K562 (cell line): Measurements from ENCODE around the gene CYTH4. TPM values are rescaled to one million over a fixed set of nuclear protein-coding genes. Genes with fewer than 3 reads are reported as not detected.

Experiments
- ATF2 ChIP-seq: sonication (generic); formaldehyde crosslinking; IDR thresholded peaks from 2 replicates; pipeline ENCODE4 v1.8.1; 2022; ENCODE audit warnings: missing genetic modification reagents
- CBX8 ChIP-seq: fragments of 200-600 bp; sonication (generic); IDR thresholded peaks from 2 replicates; pipeline ENCODE4 v1.6.1; 2012; ENCODE audit warnings: borderline replicate concordance, mixed run types, low read depth, mild to moderate bottlenecking, moderate library complexity, mixed read lengths, low read length, control low read depth, inconsistent platforms; ENCODE audit not compliant: poor library complexity, severe bottlenecking; ENCODE audit errors: extremely low read depth
- CC2D1A ChIP-seq: fragments of 450-650 bp; IDR thresholded peaks from 2 replicates; pipeline ENCODE4 v1.6.1; 2017; ENCODE audit warnings: mild to moderate bottlenecking
- CHAMP1 ChIP-seq: fragments of 450-650 bp; IDR thresholded peaks from 2 replicates; pipeline ENCODE4 v1.6.1; 2016; ENCODE audit warnings: mild to moderate bottlenecking
- GMEB1 ChIP-seq: fragments of 250-450 bp; sonication (Bioruptor Pico); IDR thresholded peaks from 2 replicates; pipeline ENCODE4 v1.4.0; 2020; ENCODE audit warnings: mild to moderate bottlenecking
- HCFC1 ChIP-seq: IDR thresholded peaks from 2 replicates; pipeline ENCODE4 v1.6.1; 2012; ENCODE audit warnings: low read depth, low read length, improper control_type of control experiment
- HMG20B ChIP-seq: fragments of 250-450 bp; sonication (Bioruptor Pico); IDR thresholded peaks from 2 replicates; pipeline ENCODE4 v1.5.0; 2021; ENCODE audit warnings: mild to moderate bottlenecking
- HMGN3 ChIP-seq: IDR thresholded peaks from 2 replicates; pipeline ENCODE4 v1.6.1; 2011; ENCODE audit warnings: borderline replicate concordance, low read depth, mild to moderate bottlenecking, mixed read lengths, low read length; ENCODE audit not compliant: insufficient read length; ENCODE audit errors: extremely low read depth
- HNRNPUL1 ChIP-seq: fragments of 200-400 bp; formaldehyde crosslinking; IDR thresholded peaks from 2 replicates; pipeline ENCODE4 v1.6.1; 2017; ENCODE audit warnings: low read length
- HSF4 ChIP-seq: fragments of 250-450 bp; sonication (Bioruptor Pico); IDR thresholded peaks from 2 replicates; pipeline ENCODE4 v2.1.2; 2022; ENCODE audit warnings: mild to moderate bottlenecking, moderate library complexity, borderline replicate concordance
- IRF1 ChIP-seq: sonication (generic); formaldehyde crosslinking; IDR thresholded peaks from 2 replicates; pipeline ENCODE4 v1.8.0; 2022; ENCODE audit warnings: missing genetic modification reagents, mild to moderate bottlenecking, borderline replicate concordance
- JUNB ChIP-seq: fragments of 450-650 bp; formaldehyde crosslinking; conservative IDR thresholded peaks from 2 replicates; pipeline ENCODE4 v1.4.0; 2020; ENCODE audit warnings: mild to moderate bottlenecking
- JUND ChIP-seq, 2 experiments: IDR thresholded peaks; 2 replicates in 1 of 2; 3 replicates in 1 of 2; pipeline ENCODE4 v1.6.1; 2011; ENCODE audit warnings: borderline replicate concordance in 2 of 2, low read depth in 2 of 2, low read length in 2 of 2, improper control_type of control experiment in 1 of 2, missing biosample characterization in 1 of 2, missing genetic modification characterization in 1 of 2, missing genetic modification reagents in 1 of 2
- KAT7 ChIP-seq: sonication (generic); formaldehyde crosslinking; IDR thresholded peaks from 2 replicates; pipeline ENCODE4 v1.8.0; 2022; ENCODE audit warnings: missing genetic modification reagents, mild to moderate bottlenecking, borderline replicate concordance
- LCOR ChIP-seq: sonication (generic); formaldehyde crosslinking; IDR thresholded peaks from 2 replicates; pipeline ENCODE4 v1.8.0; 2022; ENCODE audit warnings: mild to moderate bottlenecking, missing genetic modification reagents
- NR2F6 ChIP-seq: fragments of 450-650 bp; formaldehyde crosslinking; IDR thresholded peaks from 2 replicates; pipeline ENCODE4 v1.4.0; 2020; ENCODE audit warnings: mild to moderate bottlenecking
- RFX7 ChIP-seq: fragments of 250-450 bp; sonication (Bioruptor Pico); IDR thresholded peaks from 2 replicates; pipeline ENCODE4 v1.5.1; 2021; ENCODE audit warnings: mild to moderate bottlenecking
- RHOXF2B ChIP-seq: fragments of 250-450 bp; sonication (Bioruptor Pico); conservative IDR thresholded peaks from 2 replicates; pipeline ENCODE4 v1.5.1; 2021
- SMARCE1 ChIP-seq: fragments of 450-650 bp; IDR thresholded peaks from 2 replicates; pipeline ENCODE4 v1.7.1; 2016; ENCODE audit warnings: mild to moderate bottlenecking
- ZNF217 ChIP-seq: sonication (generic); formaldehyde crosslinking; IDR thresholded peaks from 2 replicates; pipeline ENCODE4 v1.8.0; 2022; ENCODE audit warnings: mild to moderate bottlenecking, missing genetic modification reagents
- ZNF354B ChIP-seq: fragments of 250-450 bp; sonication (Bioruptor Pico); IDR thresholded peaks from 2 replicates; pipeline ENCODE4 v1.4.0; 2020
- ZNF507 ChIP-seq: conservative IDR thresholded peaks from 2 replicates; pipeline ENCODE4 v1.6.1; 2017; ENCODE audit warnings: missing genetic modification characterization, missing compliant biosample characterization
- ZNF586 ChIP-seq: fragments of 450-650 bp; formaldehyde crosslinking; conservative IDR thresholded peaks from 2 replicates; pipeline ENCODE4 v1.4.0; 2020; ENCODE audit warnings: mild to moderate bottlenecking, moderate library complexity
- polyA plus RNA-seq, 8 experiments: library from polyadenylated mRNA; depleted of rRNA in 4 of 8; stranded (reverse) in 5 of 8; unstranded in 3 of 8; fragments of >200 nt; fragmentation: Nextera tagmentation in 2 of 8; fragmentation: Illumina TruSeq in 1 of 8; extraction: Ambion mirVana in 2 of 8; extraction: Trizol in 1 of 8; gene quantifications; 2 replicates each; pipeline versions ENCODE4 v1.2.1 to v1.2.3, GENCODE V29; 2011 to 2014; ENCODE audit warnings: inconsistent platforms in 1 of 8, missing spikeins in 1 of 8
- total RNA-seq, 7 experiments: library from RNA; depleted of rRNA in 6 of 7; stranded (reverse); fragments of >200 nt in 6 of 7; fragmentation: Illumina TruSeq in 2 of 7; extraction: Trizol in 2 of 7; gene quantifications; 2 replicates each; pipeline versions ENCODE4 v1.2.1 to v1.2.3, GENCODE V29; 2011 to 2021; ENCODE audit warnings: low replicate concordance in 1 of 7

CYTH4 gene
- total and polyA plus RNA-seq, 9 of the 15 experiments (the other 6 are each of a cell fraction or from before 2014, with no cell fraction given): 0.03 to 2.0 (median 0.61) TPM; not detected in 1

- peak; percentile 61 for TF ChIP-seq SMARCE1
- TF ChIP-seq HMG20B (CRISPR knock-in tag): no peak
- TF ChIP-seq NR2F6: no peak
- TF ChIP-seq RFX7 (CRISPR knock-in tag): no peak
- TF ChIP-seq ZNF586 (CRISPR knock-in tag): no peak
- no peak for TF ChIP-seq ZNF217 (CRISPR knock-in tag)
- no peak for TF ChIP-seq HNRNPUL1
- TF ChIP-seq KAT7 (CRISPR knock-in tag): no peak
- no peak for TF ChIP-seq HSF4 (CRISPR knock-in tag)
- TF ChIP-seq CC2D1A: no peak
- no peak for TF ChIP-seq LCOR (CRISPR knock-in tag)
- no peak for TF ChIP-seq ZNF354B (CRISPR knock-in tag)
- TF ChIP-seq GMEB1 (CRISPR knock-in tag): no peak
- TF ChIP-seq JUND (IDR thresholded peaks at IDR 0.05; ENCODE audit: borderline replicate concordance, low read depth, low read length): peak; percentile 65; the same call in 1 of the 2 replicates
- TF ChIP-seq JUND (tag; IDR thresholded peaks at IDR 0.05; ENCODE audit: borderline replicate concordance, low read depth, low read length): no peak
- no peak for TF ChIP-seq JUNB
- TF ChIP-seq ATF2 (CRISPR knock-in tag): no peak
- TF ChIP-seq CBX8: no peak
- no peak for TF ChIP-seq HMGN3
- no peak for TF ChIP-seq RHOXF2B
- TF ChIP-seq ZNF507 (tag): no peak
- no peak for TF ChIP-seq HCFC1
- no peak for TF ChIP-seq IRF1
- no peak for TF ChIP-seq CHAMP1
Measured at GRCh38 chr22:37303821-37304274, 21.5 kb downstream of the CYTH4 start (continued).
